HepG2 (cell line): Measurements from ENCODE around the gene ACOT13.

Source experiments
- CREB1 ChIP-seq, 2 experiments: fragments of 450-650 bp in 1 of 2; IDR thresholded peaks; 2 replicates each; pipeline ENCODE4 v1.6.1; 2016 to 2017; ENCODE audit warnings: control low read depth in 1 of 2, mild to moderate bottlenecking in 1 of 2, missing compliant biosample characterization in 1 of 2, missing genetic modification characterization in 1 of 2
- DNMT3B ChIP-seq: conservative IDR thresholded peaks from 2 replicates; pipeline ENCODE4 v1.6.1; 2016; ENCODE audit warnings: missing biosample characterization, control low read depth
- EZH2 ChIP-seq: conservative IDR thresholded peaks from 2 replicates; pipeline ENCODE4 v1.6.1; 2012; ENCODE audit warnings: mild to moderate bottlenecking, low read depth, low read length, moderate library complexity
- JUND ChIP-seq: sonication (generic); formaldehyde crosslinking; IDR thresholded peaks from 2 replicates; pipeline ENCODE4 v1.8.0; 2022; ENCODE audit warnings: mild to moderate bottlenecking, missing genetic modification reagents
- POLR2A ChIP-seq, 2 experiments: IDR thresholded peaks; 2 replicates each; pipeline ENCODE4 v1.6.1; 2011; ENCODE audit warnings: low read depth in 2 of 2, low read length in 2 of 2, mild to moderate bottlenecking in 1 of 2, moderate library complexity in 1 of 2; ENCODE audit not compliant: insufficient read depth in 1 of 2
- SATB2 ChIP-seq: sonication (generic); formaldehyde crosslinking; IDR thresholded peaks from 2 replicates; pipeline ENCODE4 v1.5.0; 2020; ENCODE audit warnings: missing genetic modification reagents
- SP1 ChIP-seq, 2 experiments: fragments of 450-650 bp in 1 of 2; sonication (generic) in 1 of 2; formaldehyde crosslinking in 1 of 2; IDR thresholded peaks; 2 replicates each; pipeline versions ENCODE4 v1.4.0 to v1.6.1; 2016 to 2020; ENCODE audit warnings: missing genetic modification reagents in 1 of 2
- THAP11 ChIP-seq: IDR thresholded peaks from 2 replicates; pipeline ENCODE4 v1.6.1; 2016; ENCODE audit warnings: missing biosample characterization, missing genetic modification reagents
- ZNF432 ChIP-seq: sonication (generic); formaldehyde crosslinking; IDR thresholded peaks from 2 replicates; pipeline ENCODE4 v1.5.0; 2020; ENCODE audit warnings: missing genetic modification reagents, mild to moderate bottlenecking, borderline replicate concordance
- ZNF557 ChIP-seq: sonication (generic); formaldehyde crosslinking; IDR thresholded peaks from 2 replicates; pipeline ENCODE4 v1.4.0; 2020; ENCODE audit warnings: missing genetic modification reagents
- TF ChIP-seq, protein P1 (sequence below): sonication (generic); formaldehyde crosslinking; IDR thresholded peaks from 2 replicates; pipeline ENCODE4 v1.5.0; 2020; ENCODE audit warnings: mild to moderate bottlenecking, missing genetic modification reagents, moderate library complexity
- TF ChIP-seq, protein P2 (sequence below): sonication (generic); formaldehyde crosslinking; IDR thresholded peaks from 2 replicates; pipeline ENCODE4 v1.4.0; 2020; ENCODE audit warnings: missing genetic modification reagents

DNA sequence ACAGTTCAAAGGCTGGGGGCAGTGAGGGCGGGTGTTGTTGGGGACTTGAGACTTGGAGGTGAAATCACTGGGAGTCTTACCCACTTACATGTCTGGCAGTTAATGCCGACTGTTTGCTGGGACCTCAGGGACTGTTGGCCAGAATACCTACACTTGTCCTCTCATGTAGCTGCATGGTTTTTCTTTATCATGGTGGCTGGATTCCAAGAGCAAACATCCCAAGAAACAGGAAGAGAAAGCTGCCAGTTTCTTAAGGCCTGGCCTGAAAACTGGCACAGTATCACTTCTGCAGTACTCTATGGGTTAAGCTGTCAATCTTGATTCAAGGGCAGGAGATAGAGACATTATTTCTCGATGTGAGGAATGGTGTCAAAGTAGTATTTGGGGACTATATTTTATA lies 71.9 kb downstream of the ACOT13 start:
- TF ChIP-seq THAP11 (no peak), POLR2A (IDR thresholded peaks at IDR 0.05; ENCODE audit: insufficient read depth in 1 of 2, low read depth in 2 of 2, low read length in 2 of 2) (no peak), JUND (no peak), ZNF557 (CRISPR knock-in tag) (no peak), DNMT3B (no peak), ZNF432 (CRISPR knock-in tag) (no peak), SATB2 (CRISPR knock-in tag) (no peak), CREB1 (IDR thresholded peaks at IDR 0.05) (no peak), CREB1 (CRISPR knock-in tag; IDR thresholded peaks at IDR 0.05) (no peak), EZH2 (no peak), SP1 (IDR thresholded peaks at IDR 0.05) (no peak), SP1 (CRISPR knock-in tag; IDR thresholded peaks at IDR 0.05) (no peak)
- TF ChIP-seq, protein P1, sequence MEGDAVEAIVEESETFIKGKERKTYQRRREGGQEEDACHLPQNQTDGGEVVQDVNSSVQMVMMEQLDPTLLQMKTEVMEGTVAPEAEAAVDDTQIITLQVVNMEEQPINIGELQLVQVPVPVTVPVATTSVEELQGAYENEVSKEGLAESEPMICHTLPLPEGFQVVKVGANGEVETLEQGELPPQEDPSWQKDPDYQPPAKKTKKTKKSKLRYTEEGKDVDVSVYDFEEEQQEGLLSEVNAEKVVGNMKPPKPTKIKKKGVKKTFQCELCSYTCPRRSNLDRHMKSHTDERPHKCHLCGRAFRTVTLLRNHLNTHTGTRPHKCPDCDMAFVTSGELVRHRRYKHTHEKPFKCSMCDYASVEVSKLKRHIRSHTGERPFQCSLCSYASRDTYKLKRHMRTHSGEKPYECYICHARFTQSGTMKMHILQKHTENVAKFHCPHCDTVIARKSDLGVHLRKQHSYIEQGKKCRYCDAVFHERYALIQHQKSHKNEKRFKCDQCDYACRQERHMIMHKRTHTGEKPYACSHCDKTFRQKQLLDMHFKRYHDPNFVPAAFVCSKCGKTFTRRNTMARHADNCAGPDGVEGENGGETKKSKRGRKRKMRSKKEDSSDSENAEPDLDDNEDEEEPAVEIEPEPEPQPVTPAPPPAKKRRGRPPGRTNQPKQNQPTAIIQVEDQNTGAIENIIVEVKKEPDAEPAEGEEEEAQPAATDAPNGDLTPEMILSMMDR, result no peak
- TF ChIP-seq, protein P2, sequence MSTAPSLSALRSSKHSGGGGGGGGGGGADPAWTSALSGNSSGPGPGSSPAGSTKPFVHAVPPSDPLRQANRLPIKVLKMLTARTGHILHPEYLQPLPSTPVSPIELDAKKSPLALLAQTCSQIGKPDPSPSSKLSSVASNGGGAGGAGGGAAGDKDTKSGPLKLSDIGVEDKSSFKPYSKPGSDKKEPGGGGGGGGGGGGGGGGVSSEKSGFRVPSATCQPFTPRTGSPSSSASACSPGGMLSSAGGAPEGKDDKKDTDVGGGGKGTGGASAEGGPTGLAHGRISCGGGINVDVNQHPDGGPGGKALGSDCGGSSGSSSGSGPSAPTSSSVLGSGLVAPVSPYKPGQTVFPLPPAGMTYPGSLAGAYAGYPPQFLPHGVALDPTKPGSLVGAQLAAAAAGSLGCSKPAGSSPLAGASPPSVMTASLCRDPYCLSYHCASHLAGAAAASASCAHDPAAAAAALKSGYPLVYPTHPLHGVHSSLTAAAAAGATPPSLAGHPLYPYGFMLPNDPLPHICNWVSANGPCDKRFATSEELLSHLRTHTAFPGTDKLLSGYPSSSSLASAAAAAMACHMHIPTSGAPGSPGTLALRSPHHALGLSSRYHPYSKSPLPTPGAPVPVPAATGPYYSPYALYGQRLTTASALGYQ (CRISPR knock-in tag), result no peak
